NCI-H1092 (cell line): ENCODE data around the gene MMP17.

Experiments used
- DNase-seq: peaks from one replicate; lab custom pipeline; 2025; lab: John Stamatoyannopoulos, UW

Gene MMP17

DNA sequence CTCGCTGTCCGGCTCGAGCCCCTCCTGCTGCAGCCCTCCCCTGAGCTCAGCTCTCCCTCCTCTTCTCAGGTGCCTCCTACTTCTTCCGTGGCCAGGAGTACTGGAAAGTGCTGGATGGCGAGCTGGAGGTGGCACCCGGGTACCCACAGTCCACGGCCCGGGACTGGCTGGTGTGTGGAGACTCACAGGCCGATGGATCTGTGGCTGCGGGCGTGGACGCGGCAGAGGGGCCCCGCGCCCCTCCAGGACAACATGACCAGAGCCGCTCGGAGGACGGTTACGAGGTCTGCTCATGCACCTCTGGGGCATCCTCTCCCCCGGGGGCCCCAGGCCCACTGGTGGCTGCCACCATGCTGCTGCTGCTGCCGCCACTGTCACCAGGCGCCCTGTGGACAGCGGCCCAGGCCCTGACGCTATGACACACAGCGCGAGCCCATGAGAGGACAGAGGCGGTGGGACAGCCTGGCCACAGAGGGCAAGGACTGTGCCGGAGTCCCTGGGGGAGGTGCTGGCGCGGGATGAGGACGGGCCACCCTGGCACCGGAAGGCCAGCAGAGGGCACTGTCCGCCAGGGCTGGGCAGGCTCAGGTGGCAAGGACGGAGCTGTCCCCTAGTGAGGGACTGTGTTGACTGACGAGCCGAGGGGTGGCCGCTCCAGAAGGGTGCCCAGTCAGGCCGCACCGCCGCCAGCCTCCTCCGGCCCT is 22.8 kb downstream of the MMP17 start:
- peak; percentile 31 for DNase-seq

DNA sequence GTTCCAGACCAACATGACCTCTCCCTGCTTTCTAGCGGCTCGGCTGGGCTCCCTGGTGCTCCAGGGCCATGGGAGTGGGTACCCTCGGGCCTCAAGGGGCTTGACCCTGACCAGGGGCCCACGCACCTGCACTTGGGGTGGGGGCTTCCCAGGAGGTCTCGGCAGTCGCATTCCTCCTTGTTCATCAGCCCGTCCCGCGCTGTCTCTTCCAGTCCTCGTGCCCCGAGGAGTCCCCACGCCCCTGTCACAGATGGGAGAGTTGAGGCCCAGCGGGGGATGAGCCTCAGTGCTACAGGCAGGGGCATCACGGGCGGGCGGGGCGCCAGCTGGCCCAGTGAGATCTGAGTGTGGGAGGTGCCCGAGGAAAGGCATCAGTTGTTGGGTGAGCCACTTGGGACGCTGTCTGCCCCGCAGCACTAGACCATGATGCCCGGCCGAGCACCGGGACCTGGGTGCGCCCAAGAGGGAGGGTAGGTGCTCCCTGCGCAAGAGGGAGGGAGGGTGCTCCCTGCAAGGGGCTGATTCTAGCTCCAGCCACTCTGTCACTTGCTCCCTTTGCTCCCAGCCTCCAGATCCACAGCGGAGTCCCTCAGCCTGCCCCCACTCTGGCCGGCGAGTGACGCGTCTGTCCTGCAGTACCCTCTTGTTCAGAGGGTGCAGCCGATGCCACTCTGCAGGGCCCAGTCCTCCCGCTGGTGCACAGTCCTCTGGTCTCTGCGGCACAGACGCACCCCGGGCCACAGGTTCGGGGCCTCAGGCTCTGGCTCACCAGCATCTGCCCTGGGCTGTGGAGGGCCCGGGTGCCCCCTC is 23.8 kb downstream of the MMP17 start:
- no peak for DNase-seq

DNA sequence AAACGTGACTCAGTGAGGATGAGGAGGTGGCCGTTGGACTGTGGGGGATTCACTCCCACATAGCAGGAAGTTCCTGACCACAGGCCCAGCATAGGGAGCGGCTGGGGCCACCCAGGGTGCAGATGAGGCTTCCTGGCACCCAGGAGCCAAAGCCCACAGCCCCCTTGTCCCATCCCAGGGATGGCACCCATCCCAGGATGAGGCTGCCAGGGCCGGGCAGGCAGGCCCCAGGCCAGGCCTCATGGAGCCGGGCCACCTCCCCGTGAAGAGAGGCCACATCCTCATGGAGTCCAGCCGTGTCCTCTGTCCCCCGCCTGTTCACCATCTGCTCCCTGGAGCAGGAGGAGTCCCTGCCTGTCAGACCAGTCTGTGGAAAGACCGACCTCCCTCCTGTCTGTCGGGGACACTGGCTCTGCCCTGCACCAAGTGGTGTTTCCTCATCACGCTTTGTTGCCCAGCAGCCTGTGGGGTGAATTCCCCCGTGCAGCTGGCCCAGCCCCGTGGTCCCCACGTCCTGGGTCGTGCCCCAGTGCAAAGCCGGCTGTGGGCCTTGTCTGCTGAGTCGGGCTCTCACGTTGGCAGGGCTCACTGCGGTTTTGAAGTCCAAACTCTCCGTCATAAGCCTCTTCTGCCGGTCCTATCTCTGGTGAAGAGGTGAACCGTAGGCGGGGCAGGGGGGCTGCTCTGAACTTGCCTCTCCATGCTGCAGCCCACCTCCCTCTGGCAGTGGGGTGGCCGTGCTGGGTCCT is 24.5 kb downstream of the MMP17 start:
- no peak for DNase-seq

DNA sequence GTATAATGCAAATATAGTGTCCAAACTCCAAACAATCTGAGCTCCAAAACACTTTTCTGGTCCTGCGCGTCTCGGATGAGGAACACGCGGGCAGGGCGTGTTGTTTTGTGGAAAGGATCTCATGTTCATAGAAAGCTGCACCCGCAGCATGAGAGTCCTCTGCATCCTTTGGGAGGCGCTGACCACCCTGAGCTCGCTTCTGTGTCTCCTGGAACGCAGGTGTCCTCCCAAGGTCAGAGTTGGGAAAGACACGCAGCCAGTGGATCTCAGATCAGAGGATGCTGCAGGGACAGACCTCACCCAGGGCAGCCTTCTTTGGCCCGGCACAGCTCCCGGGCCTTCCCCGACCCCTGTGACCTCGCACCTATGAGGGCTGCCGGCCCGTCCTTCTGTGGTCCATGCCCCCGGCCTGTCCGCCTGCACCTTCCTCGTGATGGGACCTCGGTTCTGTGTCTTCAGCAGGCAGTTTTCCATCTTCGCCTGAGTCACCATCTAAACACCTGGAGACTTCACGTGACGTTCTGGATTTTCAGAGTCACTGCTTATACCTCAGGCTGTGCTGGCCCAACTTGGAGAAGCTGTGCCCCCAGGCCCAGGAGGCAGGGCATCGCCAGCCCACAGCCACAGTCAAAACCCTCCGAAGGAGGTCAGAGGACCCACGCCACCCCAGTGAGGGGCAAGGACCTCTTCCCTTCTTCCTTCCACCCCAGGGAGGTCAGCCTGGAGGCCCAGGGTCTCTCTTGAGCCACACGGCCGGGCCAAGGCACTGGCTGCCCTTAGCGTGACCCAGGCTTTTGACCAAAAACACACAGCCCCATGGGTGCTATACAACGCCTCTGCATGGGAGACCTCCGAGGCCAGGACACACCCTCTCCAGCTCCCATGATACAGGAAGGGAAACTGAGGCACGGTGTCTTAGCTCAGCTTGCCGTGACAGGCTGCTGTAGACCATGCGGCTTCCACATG is 25.9 kb downstream of the MMP17 start:
- DNase-seq = no peak

DNA sequence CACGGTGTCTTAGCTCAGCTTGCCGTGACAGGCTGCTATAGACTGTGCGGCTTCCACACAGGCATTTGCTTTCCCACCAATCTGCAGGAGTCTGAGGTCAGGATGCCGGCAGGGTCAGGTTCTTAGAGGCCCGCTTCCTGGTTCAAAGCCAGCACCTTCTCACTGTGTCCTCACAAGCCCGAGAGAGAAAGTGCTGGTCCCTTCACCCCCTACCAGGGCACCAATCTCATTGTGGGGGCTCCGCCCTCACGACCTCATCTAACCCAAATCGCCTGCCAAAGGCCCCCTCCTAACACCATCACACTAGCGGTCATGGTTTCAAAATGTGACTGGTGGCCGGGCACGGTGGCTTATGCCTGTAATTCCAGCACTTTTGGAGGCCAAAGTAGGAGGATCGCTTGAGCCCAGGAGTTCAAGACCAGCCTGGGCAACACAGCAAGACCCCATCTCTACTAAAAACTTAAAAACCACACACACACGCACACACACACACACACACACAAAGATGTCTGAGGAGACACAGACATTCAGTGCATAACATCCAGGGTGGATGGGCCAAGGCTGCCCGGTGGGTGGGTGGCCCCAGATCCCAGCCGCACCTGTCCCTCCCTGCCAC is 26.8 kb downstream of the MMP17 start:
- DNase-seq = no peak

DNA sequence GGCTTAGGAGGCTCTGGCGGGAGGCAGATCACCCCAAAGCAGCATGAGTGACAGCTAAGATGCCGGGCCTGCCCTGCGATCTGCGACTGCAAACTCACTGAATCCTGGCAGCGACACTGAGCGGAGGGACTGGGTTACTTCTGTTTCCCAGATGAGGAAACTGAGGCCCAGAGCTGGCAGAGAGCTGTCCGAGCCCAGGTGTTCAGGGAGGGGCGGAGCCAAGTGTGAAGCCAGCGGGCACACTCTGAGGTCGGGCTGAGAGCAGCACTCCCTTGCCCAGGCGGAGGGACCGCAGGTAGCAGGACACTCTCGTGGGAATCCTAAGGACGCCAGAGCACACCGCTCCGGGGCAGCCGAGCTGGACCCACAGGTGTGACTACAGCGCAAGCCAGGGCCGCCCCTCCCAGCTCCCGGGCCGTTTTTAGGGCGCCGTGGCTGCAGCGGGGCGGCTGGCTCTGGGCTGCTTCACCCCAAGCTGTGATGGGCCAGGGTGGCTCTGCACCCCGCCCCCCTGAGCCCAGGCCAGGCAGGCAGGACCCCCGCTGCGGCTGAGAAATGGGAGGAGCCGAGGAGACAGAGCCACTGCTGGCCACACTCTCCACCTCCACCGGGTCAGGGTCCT is 27.4 kb downstream of the MMP17 start:
- no peak for DNase-seq

DNA sequence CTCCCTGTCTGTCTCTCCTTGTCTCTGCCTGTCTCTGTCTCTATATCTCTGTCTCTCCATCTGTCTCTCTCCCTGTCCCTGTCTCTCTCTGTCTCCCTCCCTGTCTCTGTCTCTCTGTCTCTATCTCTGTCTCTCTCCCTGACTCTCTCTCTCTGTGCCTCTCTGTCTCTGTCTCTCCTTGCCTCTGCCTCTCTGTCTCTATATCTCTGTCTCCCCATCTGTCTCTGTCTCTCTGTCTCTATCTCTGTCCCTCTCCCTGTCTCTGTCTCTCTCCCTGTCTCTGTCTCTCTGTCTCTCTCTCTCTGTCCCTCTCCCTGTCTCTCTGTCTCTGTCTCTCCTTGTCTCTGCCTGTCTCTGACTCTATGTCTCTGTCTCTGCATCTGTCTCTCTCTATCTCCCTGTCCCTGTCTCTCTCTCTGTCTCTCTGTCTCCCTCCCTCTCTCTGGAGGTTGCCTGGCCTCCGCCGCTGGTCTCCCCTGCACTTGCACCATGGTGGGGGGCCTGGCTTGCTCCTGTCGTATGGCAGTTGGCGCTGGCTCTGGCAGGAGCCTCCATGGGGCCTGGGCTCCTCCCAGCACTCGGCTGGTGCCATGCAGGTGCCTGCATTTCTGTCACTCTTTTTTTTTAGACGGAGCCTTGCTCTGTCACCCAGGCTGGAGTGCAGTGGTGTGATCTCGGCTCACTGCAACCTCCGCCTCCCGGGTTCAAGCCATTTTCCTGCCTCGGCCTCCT is 28.3 kb downstream of the MMP17 start:
- no peak for DNase-seq

DNA sequence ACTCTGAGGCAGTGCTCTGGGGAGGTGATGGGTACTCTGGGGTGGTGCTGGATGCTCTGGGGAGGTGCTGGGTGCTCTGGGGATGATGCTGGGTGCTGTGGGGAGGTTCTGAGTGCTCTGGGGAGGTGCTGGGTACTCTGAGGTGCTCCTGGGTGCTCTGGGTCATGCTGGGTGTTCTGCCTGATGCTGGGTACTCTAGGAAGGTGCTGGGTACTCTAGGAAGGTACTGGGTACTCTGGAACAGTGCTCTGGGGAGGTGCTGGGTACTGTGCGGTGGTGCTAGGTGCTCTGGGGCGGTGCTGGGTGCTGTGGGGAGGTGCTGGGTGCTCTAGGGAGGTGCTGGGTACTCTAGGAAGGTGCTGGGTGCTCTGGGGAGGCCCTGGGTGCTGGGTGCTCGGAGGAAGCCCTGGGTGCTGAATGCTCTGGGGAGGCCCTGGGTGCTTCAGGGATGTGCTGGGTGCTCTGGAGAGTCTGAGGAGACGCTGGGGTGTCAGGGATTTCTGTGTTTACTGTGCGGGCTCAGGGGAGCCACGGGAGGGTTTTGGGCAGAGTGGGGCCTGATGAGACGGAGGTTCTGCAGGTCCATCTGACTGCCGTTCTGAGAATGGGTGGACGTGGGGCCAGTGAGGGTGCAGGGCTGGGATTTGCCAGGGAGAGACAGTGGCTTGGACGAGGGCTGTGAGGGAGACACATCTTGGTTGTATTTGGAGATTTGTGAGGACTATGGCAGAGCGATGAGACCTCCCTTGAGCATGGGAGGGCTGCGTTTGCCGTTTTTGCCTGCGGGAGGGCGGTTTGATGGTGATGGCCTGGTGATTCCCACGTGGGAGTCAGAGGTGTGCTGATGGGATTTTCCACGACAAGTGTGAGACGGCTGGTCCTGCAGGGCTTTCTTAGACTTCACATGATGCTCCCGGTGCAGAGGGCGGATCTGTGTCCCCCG is 30.0 kb downstream of the MMP17 start:
- DNase-seq = no peak

DNA sequence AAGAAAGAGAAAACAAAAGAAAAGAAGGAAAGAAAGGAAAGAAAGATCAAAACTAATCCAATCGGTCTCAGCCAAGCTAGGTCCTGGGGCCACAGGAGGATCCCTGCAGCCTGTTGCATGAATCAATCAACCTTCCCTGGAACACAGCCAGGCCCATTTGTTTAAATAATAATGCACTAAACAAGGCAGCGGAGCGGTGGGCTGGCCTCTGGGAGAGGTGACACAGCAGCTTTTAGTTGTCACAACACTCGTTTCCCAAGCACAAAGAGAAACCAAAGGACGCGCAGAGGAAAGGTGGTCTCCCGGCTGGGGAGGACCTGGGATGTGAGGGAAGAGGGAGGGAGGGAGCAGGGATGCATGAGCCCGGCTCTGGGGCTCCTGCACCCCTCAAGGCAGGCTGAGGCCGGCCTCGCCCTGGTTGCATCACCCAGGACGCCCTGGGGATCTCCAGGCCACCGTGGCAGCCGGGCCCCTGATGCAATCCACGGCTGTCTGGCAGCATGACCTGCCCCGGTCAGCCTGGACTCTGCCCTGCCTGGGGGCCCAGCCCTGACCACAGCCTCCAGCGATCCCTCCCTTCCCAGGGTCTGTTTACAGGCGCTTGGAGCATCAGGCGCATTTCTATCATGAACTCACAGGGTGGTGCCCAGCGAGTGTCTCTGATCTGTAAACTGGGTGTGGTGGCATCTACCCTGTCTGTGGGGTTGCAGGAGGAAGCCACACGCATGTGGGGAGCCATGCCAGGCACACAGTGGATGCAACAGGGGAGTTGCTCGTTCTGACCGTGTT is 32.5 kb downstream of the MMP17 start:
- DNase-seq = peak; percentile 11

DNA sequence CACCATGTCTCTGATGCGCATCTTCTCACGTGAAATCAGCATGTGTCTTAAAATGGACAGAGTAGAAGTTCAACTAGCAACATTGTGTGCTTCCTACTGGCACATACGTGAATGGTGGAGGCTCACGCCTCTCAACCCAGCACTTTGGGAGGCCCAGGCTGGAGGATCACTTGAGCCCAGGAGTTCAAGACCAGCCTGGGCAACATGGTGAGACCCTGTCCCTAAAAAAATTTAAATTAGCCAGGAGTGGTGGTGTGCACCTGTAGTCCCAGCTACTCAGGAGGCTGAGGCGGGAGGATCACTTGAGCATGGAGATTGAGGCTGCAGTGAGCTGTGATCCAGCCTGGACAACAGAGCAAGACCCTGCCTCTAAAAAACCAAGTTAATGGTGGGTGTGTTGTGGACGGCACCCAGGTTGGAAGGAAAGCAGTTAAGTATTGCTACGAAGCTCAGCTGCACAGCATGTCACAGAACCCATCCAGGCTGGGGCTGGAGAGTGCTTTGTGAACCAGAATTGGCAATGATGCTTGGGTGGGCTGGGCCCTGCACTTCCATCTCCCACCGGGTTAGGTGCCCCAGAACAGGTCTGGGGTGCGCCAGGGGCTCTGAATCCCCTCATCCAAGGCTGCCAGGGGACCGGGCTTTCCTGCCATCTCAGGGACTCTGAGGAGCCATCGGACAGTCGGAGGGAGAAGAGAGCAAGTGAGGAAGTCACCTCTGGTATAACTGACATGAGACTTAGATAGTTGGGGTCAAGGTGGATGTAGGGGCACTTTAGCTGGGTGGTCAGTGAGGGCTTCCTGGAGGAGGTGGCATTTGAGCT is 33.3 kb downstream of the MMP17 start:
- no peak for DNase-seq

DNA sequence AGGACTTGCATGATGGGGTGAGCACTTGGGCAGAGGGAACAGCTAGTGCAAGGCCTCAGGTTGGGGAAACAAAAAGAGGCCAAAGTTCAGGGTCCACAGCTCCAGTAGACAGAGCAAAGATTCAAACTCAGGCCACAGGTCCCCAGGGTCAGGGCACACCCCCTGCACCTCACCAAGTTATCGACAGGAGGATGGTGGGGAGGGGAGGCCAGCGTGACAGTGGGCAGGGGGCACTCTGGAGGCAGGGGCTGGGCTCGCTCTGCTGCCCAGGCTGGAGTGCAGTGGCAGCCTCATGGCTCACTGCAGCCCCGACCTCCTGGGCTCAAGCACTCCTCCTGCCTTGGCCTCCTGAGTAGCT is 33.9 kb downstream of the MMP17 start:
- DNase-seq = no peak

DNA sequence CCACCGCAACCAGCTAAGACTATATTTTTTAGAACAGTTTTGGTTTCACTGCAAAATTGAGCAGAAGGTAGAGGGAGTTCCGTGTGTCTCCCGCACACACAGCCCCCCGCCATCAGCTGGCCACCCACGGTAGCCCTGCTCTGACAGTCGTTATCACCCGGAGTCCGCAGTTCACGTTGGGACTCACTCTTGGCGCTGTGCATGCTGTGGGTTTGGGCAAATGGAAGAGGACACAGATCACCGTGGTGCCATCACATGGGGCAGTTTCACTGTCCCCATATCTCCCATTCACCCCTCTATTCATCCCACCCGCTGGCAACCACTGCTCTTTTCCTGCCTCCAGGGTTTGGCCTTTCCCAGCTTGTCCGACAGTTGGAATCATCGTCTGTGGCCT is 34.4 kb downstream of the MMP17 start:
- DNase-seq = no peak

DNA sequence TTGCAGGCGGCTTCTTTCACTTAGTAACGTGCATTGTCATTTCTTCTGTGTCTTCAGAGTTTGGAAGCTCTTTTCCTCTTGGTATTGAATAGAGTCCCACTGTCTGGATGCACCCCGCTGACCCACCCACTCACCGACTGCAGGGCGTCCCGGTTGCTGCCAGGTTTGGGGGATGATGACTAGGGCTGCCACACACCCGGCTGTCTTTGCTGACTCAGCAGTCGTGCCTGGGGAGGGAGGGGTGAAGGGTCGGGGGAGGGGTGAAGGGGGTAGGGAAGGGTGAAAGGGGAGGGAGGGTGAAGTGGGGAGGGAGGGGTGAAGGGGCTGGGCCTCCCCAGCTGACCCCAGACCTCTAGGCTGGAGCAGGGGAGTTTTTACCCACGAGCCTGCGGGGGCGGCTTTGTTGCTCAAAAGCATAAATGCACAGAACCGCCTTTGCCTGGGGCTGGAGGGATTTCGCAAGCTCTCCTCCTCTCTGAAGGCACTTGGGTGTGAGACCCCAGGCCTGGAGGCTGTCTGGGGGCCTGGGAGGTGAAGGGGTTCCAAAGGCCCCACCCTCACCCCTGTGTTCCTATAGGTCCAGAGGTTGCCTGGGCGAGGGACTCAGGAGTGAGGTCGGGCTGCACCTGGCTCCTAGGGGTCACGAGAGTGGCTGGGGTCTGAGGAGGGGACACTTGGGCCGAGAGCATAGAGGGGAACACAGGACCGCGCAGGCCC is 35.0 kb downstream of the MMP17 start:
- no peak for DNase-seq

DNA sequence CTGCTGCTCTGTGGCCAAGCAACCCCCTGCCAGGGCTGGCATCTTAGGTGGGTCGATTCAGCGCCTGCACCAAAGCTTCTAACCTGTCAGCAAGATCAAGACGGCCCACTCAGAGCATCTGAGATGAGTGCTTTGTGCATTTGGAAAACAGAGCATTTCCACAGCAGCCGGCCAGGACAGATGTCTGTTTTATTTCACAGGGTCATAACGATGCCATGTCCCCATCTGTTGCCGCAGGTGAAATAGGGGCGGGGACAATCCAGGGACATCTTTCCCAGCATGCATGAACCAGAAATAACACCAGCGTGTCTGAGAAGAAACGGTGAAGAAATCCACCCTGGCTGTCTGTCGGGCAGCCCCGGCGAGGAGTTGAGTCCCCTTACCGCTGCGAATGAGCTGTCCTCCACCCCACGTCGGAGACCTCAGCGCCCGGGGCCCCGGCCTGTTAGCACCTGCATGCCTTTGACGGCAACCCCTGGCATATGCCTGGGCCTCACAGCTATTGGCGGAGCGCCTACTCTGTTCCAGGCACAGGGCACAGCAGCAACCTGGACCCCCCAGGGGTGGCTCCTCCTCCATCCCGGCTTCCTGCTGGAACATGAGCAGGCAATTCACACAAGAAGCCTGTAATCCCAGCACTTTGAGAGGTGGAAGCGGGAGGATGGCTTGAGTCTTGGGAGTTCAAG is 35.7 kb downstream of the MMP17 start:
- no peak for DNase-seq

DNA sequence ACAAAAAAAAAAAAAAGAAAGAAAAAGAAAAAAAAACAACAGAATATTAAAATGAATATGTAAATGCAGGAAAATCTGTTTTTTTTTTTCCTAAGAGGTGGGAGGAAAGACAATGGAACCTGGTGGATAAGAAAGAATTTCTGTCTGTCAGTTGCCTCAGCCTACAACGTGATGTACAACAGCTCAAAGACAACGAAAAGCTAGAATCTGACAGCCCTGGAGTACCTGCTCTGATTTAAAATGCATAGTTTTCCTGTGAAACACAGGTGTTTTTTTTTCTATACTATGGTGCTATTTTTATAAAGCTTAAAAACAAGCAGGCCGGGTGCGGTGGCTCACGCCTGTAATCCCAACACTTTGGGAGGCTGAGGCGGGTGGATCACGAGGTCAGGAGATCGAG is 36.3 kb downstream of the MMP17 start:
- no peak for DNase-seq
